Measurements from ENCODE around the gene CREB3L2.

DNA sequence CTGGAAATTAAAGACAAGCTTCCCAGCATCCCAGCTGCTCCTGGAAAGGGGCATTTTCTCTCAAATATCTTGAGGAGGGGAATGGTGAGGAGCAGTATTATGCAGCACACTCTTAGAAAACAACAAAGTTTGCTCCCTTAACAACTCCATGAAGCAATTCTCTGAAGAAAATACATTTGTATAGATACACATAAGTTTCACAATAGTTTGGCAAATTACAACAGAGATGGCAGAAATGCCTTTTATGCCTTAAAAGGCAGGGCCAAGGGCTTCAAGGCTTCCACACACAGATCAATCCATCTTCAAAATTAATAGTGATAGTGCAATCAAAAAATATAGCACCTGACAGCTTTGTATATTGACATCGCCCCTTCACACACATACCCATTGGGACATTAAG lies 167.3 kb downstream of the CREB3L2 start:
- no peak for TF ChIP-seq POLR2AphosphoS5 (IDR thresholded peaks at IDR 0.05; ENCODE audit: low read depth, low read length)
- TF ChIP-seq POLR2A (IDR thresholded peaks at IDR 0.05; ENCODE audit: low read depth, low read length) = no peak

All from GM12892 (cell line).